ENCODE measurements around the gene ZNF70. TPM values are rescaled to one million over a fixed set of nuclear protein-coding genes. Genes with fewer than 3 reads are reported as not detected.

Gene ZNF70
- total and polyA plus RNA-seq, 2 of the 4 experiments (the other 2 are of a cell fraction), result 2.3 to 4.3 TPM

GRCh38 chr22:23779083-23779482, 28.2 kb upstream of the ZNF70 start:
- Histone ChIP-seq H3K4ac (ENCODE audit: low read depth, low read length) (no peak overlapping the region), H3K56ac (ENCODE audit: extremely low read depth, insufficient read depth, low read length) (no peak overlapping the region), H2BK15ac (ENCODE audit: low read depth, low read length) (no peak overlapping the region), H3K14ac (replicated peaks; ENCODE audit: low read depth, low read length) (no peak overlapping the region), H3K4me1 (ENCODE audit: control insufficient read depth, insufficient read depth, low read length) (peaks cover 24% of the 10 kb centered on the region), H3K4me2 (ENCODE audit: low read depth, low read length) (no peak overlapping the region), H3K27me3 (ENCODE audit: control insufficient read depth, insufficient read depth, low read length) (no peaks in the 10 kb centered on the region), H3K9me3 (ENCODE audit: control insufficient read depth, insufficient read depth, low read length) (no peaks in the 10 kb centered on the region), H4K5ac (ENCODE audit: low read depth, low read length) (no peak overlapping the region), H3K4me3 (ENCODE audit: insufficient read depth, low read depth, low read length) (no peak overlapping the region), H3K27ac (ENCODE audit: insufficient read depth, low read length) (no peak overlapping the region), H2BK20ac (ENCODE audit: low read depth, low read length) (no peak overlapping the region), H3K18ac (ENCODE audit: low read depth, low read length) (no peak overlapping the region), H2AK5ac (ENCODE audit: low read depth, low read length) (no peak overlapping the region), H2BK5ac (ENCODE audit: low read depth, low read length, poor library complexity, severe bottlenecking) (no peak overlapping the region), H4K8ac (ENCODE audit: low read depth in 2 of 2, low read length in 2 of 2) (no peak overlapping the region), H4K20me1 (ENCODE audit: insufficient read depth, low read length) (no peaks in the 10 kb centered on the region), H2BK120ac (ENCODE audit: low read depth, low read length) (no peak overlapping the region), H3K23ac (ENCODE audit: low read depth, low read length) (no peak overlapping the region), H4K91ac (ENCODE audit: insufficient read depth, low read depth, low read length) (no peak overlapping the region; the same call in 1 of the 2 replicates), H2AFZ (replicated peaks; ENCODE audit: low read length, poor library complexity) (no peak overlapping the region), H3K9me1 (ENCODE audit: insufficient read depth, low read length) (peaks cover 18% of the 10 kb centered on the region), H3K79me1 (ENCODE audit: low read depth in 1 of 2, low read length in 2 of 2) (no peaks in the 10 kb centered on the region), H2AK9ac (replicated peaks; ENCODE audit: low read depth, low read length, poor library complexity) (no peak overlapping the region), H3K36me3 (ENCODE audit: control insufficient read depth, insufficient read depth, low read length) (no peaks in the 10 kb centered on the region), H3K9ac (ENCODE audit: low read depth, low read length) (no peak overlapping the region)
- ChIA-PET POLR2A (ENCODE audit: unreplicated experiment) (no interaction called here), CTCF (no interaction called here)
- dilution Hi-C loops (cut with HindIII; ENCODE audit: low sequenced_read_pairs, unreplicated experiment) (no loop called here), in situ Hi-C loops (cut with MboI; ENCODE audit: low sequenced_read_pairs) (no loop called here), intact Hi-C loops (cut with micrococcal nuclease) (loop anchor here (10.0 kb wide), 1 partner anchor 176 kb away; no protein-coding TSS in a partner anchor)
- TF ChIP-seq ELK1 (IDR thresholded peaks at IDR 0.05; ENCODE audit: borderline replicate concordance, low read depth, low read length), result no peak
- TF ChIP-seq RAD21 (IDR thresholded peaks at IDR 0.05; ENCODE audit: low read length), result no peak
- TF ChIP-seq RCOR1 (IDR thresholded peaks at IDR 0.05; ENCODE audit: insufficient replicate concordance, low read length), result no peak
- TF ChIP-seq MAZ (IDR thresholded peaks at IDR 0.05; ENCODE audit: borderline replicate concordance, low read depth, low read length), result no peak
- no peak for TF ChIP-seq USF2 (IDR thresholded peaks at IDR 0.05; ENCODE audit: low read depth, low read length)
- no peak for TF ChIP-seq CHD1 (IDR thresholded peaks at IDR 0.05; ENCODE audit: low read depth, low read length)
- TF ChIP-seq BHLHE40 (IDR thresholded peaks at IDR 0.05; ENCODE audit: low read depth, low read length), result no peak
- TF ChIP-seq RFX5 (IDR thresholded peaks at IDR 0.05; ENCODE audit: low read depth, low read length), result no peak
- ATAC-seq (ENCODE audit: low read depth) (no peak), DNase-seq (no peak)
- BruUV-seq (replicated peaks), result no TSS peak
- WGBS, 2 experiments (ENCODE audit: extremely low coverage in 2 of 2, insufficient read length in 1 of 2), result 91% methylated on average over 4 of the region's 16 CpGs; no CpG with 5 or more reads in 1 of the 2 experiments

Measured in IMR-90 (cell line).